GM19043 (cell line): Measurements from ENCODE around the gene PLEKHA7.
A peak's percentile ranks its signal among the peaks of the same experiment; 100 is the strongest.
"Not testable (repeated sequence)": the region's sequence is repeated elsewhere in the genome, so short reads cannot be mapped to it uniquely, and the experiment has no call there.

Experiments used
- ATAC-seq: cut with Tn5 transposase; IDR thresholded peaks from one replicate; pipeline ENCODE4 v1.9.1; 2021; ENCODE audit warnings: low read depth; ENCODE audit not compliant: unreplicated experiment

PLEKHA7 gene

DNA sequence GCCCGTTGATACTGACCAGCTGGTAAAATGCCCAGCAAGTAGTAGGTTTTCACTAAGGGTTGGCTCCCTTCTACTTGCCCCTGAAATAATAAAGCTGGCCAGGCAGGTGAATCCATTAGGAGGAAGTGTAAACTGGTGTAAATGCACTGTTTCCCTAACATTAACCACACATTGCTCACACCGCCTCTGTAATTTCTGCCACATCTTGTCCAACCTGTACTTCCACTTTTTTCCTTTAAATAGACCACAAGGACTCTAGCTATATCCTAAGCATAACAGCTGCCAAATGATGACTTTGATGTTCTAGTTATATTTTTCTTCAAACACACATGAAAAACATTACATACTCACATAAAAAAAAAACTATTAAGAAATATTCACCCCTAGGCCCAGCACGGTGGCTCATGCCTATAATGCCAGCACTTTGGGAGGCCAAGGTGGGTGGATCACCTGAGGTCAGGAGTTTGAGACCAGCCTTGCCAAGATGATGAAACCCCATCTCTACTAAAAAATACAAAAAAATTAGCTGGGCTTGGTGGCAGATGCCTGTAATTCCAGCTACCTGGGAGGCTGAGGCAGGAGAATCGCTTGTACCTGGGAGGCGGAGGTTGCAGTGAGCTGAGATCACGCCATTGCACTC, 95.6 kb downstream of the PLEKHA7 start:
- ATAC-seq = not testable (repeated sequence)

DNA sequence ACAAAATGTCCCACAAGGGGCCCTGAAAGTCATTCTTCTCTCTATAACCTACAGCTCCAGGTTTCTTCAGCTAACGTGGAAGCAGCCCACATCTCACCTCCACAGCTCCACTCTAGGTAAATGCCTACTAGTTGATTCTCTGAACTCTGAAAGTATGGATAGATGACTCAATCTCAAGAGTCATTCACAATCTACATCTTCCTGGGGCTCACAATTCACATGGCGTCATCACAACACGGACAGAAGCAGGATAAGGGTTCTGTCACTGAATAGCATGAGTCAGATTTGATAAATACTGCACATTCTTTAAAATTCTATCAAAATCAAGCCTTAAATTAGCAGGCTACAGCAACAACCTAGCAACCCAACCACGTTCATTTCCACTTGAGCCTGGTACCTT, 96.3 kb downstream of the PLEKHA7 start:
- ATAC-seq = no peak

DNA sequence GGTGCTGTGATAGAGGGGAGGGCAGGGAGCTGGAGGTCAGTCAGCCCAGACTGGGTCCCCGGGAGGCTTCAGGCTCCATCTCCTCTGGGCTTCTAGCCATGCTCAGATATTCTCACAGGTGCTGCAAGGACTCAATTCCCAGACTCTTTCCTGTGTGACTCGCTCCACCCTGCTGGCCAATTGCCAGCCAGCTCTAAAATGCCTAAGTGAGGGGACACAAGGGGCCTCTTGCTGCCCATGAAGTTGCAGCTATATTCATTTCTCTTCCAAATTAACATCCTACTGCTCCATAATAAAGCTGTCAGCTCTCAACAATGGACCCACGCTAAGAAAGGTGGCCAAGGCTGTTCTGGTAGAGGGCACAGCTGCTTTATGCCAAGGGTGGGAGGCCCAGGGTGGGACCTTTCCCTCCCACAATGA, 101.5 kb downstream of the PLEKHA7 start:
- no peak for ATAC-seq

DNA sequence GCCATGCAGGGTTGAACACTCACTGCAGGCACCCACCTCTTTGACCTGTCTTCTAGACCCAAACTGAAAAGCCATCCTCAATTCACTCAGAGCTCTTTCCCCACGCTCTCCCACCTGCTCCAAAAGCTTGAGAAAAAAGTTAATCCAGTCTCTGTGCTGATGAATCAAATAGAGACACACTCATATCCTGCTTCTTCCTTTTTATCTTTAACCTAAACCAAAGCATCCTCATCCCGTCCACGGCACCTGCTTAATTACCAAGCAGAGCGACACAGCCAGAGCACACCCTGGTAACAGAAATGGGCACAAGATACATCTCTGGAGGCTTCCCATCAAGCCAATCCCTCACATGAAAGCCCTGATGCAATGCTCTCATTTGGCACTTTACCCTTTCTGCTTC, 102.6 kb downstream of the PLEKHA7 start:
- no peak for ATAC-seq

DNA sequence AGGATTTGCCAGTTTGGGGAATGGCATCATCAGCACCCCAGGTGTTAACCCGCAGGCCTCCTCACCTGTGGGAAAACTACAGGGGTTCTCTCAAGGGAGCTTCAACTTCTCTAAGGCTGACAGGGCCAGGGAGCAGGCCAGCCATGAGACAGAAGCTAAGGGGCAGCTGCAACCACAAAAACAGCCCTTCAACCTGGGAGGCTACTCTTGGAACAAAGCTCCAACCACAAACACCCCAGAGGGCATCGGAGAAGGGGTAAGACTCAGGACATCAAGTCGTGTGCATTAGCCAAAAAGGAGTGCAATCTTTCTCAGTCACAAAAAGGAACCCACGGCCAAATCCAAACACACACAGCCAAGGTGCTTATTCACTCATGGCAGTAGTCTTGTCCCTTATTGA, 103.0 kb downstream of the PLEKHA7 start:
- ATAC-seq = no peak

DNA sequence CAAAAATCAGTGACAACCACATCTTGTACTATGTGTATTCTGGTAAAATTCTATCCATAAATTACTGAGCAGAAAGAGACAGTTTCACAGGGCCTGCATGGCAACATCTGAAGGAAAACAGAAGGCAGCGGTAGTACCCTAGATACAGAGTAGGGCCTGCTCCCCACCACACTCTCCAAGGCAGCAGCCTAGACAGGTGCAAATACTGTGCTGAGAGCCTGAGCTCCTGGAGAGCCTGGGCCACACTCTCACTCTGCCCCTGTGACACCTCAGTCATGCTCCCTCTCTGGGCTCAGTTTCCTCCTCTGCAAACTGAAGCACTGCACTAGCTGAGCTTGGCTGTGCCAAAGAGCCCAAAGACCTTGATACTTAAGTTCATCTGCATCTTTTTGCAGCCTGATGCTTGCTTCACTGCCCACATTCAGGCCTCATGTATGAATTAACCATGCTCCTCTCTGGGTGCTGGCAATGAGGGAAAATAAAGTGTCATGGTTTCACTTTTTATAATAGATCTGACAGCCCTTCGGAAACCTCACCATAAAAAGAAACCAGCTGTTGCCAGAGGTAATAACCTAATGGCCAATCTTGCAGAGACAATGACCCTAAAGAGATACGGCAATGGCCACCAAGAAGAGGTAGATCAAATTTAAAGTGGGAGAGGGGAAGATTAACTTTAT, 104.7 kb downstream of the PLEKHA7 start:
- peak; percentile 70 for ATAC-seq

DNA sequence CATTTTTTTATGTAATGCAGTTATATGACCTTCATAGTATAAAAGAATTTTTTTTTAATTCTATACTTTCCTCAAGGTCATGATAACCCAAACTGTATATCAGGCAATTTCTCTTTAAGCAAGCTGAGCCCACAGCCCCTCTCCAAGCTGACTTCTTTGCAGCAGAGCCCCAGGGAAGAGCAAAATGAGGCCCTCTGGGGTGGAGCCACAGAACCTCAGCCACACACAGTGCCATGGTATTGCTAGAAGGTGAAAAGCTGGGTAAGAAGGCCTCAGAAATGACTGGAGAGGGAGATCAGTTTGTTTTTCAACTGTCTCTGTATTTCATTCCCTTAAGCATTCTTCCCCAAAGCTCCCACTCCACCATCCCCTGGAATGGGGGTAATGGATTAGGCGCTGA, 108.8 kb downstream of the PLEKHA7 start:
- ATAC-seq = no peak

DNA sequence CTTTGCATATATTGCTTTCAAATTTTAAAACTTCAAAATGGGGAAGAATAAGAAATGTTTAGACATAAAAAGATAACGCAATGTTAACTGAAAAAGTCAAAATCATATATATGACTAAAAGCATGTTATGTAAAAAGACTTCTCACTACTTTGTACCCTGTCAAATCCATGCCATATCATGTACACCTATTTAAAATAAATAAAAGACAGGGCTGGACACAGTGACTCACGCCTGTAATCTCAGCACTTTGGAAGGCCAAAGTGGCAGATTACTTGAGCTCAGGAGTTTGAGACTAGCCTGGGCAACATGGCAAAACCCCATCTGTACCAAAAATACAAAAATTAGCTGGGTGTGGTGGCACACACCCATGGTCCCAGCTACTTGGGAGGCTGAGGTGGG, 109.5 kb downstream of the PLEKHA7 start:
- ATAC-seq = not testable (repeated sequence)

DNA sequence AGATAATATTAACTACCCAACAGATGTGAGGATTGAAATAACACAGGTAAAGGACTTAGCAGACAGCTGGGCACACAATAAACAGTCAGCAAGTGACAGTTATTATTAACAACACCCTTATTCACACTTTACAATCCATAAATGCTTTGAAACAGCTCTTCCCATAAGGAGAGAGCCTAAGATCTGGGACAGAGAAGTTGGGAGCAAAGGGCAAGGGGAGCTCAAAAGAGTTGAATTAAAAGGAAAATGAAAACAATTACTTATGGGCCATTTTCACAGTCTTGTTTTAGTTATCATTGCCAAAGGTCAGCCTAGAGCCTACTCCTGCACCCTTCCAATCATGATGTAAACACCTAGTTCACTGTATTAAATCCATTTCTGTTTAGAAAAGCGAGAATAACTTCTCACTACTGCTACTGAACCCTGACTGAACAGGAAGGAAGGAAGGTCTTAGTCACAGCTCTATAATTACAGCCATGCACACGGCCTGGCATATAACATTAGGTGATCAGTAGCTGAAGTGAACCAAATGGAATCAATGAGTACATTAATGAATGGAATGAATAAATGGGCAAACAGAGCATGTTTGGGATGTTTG, 111.3 kb downstream of the PLEKHA7 start:
- peak; percentile 73 for ATAC-seq

DNA sequence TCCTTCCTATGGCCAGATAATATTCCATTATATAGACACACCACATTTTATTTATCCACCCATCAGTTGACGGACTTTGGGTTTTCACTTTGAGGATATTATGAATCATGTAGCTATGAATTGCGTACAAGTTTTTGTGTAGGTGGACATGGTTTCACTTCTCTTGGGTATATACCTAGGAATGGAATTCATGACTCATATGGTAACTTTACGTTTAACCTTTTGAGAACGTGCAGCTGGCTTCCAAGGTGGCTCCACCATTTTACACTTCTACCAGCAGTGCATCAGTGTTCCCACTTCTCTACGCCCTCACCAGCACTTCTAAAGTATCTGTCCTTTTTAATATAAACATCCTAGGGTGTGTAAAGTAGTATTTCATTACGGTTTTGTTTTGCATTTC, 112.0 kb downstream of the PLEKHA7 start:
- peak; percentile 77 for ATAC-seq

DNA sequence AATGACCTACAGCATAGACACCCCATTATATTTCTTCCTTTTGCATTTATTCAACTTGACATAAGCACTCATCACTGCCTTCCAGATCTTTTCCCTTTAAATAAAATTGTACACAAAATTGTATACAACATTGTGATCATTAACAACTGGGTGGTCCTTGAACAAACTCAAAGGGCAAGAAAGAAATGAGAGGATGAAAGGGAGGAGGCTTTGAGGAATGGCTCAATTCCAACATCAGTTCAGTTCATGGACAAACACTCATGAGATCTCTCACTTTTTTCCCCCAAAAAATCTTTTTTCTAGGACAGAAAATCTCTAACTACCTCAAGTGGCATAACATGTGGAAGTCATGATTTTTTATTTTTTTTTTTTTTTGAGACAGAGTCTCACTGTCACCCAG, 113.7 kb downstream of the PLEKHA7 start:
- ATAC-seq = no peak

DNA sequence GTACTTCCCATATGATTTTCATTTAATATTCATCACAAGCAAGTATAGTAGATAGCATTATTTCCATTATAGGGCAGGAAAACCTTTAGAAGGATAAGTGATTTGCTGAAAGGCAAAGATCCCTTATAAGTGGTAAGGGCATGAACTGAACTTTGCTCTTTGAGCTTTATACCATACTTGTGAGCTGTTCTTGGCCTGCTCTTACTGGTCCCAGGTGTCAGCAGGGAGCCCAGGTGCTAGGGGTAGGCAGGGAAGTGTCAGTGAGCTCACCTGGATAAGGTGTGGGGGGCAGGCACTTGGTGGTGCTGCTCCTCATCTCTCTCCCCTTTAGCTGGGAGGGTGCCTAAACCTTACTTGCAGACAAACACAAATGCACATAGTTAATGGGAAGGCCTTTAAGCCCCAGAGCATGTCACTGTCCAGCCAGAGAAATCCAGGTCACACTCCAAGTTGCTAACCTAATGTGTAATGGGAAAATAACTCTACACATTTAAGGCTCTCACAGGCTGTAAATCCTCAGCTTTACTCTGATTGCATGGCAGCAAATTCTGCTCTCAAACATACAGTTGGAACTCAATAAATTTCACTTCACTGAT, 114.4 kb downstream of the PLEKHA7 start:
- ATAC-seq = no peak

DNA sequence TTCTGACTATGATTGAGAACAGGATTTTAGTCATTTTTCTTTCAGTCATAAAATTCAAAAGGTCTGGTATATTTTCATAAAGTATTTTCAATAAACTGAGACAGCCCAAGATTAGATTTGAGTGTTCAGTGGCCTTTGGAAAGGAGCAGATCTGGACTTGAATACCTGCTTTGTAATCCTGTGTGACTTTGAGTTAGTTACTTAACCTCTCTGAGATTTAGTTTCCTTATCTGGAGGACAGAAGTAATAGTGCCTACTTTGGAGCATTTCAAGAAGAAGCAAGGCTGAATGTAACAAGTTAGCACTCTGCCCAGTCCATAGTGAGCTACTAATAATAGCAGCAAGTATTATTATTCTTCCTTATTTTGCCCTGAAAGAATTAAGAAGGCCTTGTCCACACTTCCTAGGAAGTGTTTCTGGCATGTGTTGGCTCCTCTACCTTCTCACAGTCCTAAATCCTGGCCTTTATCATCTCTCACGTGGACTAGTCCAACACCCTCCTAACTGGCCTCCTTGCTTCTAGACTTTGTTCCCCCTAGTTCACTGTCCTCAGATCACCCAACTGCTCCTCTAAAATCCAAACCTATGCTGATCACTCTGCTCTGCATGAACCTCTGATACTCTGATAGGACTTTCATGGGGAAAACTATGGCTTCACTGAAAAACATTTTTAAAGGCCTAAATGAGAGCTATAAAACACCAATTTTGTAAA, 115.8 kb downstream of the PLEKHA7 start:
- ATAC-seq = no peak

DNA sequence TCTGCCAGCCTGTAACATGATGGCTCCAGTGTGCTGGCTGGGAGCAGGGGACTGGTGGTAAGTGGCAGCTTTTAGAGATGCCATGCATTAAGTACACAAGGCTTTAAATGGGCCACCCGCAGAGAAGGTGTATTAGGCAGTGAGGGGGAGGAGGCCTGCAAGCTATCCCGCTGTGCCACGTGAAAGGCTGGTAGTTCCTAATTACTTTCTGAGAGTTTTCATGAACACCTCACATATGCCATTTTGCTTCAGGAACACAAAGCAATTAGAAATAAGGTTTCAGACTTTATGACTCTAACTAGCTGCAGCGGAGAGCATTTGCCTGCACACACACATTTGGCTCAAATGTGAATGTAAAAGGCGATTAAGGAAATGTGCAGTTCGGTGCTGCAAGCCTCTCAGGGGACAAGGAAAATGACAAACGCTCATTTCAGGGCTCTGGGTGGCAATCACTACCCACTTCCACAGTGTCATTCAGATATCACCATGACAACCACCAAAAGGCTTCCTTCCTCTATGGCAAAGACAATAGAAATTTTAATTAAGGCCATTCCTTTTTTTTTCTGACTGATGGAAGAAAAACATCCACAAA, 116.6 kb downstream of the PLEKHA7 start:
- ATAC-seq = no peak

DNA sequence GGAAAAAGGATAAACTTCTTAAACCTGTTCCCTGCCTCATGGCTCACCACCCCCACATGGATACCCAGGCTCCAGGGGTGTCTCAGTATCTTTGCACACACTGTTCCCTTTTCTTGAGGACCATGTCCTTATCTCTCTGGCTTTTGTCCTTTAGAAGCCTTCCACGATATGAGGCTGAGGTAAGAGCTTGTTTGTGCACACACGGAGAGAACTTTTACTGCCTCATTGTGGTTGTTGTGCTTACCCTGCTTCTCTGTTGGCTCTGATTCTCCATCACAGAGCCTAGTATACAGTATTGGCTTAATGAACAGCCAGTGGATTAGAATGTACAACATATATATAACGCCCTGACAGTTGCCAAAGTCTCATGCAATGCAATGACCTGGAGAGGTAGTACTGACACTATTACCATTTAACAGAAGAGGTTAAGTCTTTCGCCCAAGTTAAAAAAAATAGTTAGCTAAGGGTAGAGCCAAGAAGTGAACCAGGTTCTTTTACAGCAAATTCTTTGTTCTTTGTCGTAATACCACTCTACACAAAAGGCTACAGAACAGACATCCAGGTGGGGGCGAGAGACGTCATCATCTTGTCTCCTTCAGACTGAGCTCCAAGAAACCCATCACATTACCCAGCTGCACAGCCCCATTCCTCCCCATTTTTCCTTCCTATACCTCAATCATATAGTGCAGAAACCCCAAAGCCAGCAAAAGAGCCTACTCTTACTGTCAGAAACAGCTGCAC, 117.3 kb downstream of the PLEKHA7 start:
- ATAC-seq = no peak

DNA sequence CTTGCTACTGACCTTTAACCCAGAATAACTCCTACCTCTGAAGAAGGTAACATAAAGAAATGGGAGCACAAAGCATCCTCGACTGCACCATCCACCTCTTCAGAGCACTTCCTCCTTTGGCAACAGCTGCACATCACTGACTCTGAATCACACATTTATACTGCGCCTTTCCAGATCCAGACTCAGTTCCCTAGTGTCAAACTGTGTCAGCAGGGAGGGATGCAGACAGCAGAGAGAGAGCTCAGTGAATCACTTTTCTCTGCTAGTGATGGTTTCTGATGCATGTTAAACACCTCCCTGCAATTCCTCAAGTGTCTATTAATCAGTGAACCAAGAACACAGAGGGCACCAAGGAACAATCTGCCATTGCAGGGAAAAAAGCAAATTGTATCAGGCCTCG, 118.9 kb downstream of the PLEKHA7 start:
- ATAC-seq = no peak

DNA sequence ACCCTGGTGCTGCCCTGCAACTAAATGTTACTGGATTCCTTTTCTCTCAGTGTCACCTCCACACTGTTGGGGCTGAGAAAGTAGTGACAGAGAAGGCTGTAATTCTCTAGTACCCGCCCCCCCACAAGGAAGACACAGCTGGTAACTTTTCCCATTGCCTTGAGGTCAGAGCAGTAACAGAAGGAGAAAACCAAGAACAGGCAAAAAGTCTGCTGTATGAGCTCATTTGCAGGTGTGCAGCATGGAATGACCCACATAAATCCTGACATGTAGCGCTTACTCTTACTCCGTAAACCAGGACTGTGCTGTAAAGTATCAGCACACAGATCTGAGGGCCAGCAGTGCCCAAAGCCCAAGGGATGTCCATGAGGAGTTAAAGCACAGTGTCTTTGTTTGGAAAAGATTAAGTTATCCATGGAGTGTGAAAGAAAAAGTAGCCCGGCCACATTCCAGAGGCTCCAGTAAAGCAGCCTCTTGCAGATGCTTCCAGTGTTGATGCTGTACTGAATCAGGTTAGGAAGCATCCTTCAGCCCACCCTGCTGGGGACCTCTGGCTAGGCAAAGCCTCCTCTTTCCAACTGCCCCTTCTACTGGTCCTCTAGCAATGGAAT, 120.7 kb downstream of the PLEKHA7 start:
- no peak for ATAC-seq

DNA sequence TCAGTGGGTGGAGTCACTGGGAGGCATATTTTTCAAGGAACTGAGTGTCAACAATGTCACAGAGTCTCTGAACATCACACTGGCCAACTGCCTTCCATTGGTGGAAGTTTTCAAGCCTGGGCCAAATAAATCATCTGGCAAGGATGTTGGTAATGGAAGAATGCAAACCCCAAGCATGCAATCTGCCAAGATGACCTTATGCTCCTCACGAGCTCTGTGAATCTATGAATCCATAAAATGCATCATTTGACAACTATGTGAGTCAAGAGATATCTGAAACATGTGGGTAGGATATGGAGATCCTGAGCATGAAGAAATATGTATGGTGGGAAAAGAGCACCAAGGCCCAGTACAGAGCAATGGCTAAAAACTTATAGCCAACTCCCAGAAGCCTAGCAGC, 122.2 kb downstream of the PLEKHA7 start:
- no peak for ATAC-seq

DNA sequence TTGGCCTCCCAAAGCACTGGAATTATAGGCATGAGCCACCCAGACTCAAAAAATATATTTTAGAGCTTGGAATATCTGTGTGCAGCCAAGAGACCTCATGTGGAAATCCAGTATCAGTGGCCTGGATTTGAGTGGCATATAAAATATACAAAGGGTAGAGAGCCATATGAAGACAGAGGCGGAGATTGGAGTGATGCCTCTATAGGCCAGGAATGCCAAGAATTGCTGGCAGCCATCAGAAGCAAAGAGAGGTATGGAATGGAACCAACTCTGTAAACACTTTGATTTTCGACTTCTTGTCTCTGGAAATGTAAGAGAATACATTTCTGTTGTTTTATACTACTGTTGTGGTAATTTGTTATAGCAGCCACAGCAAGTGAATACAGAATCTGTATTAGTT, 123.0 kb downstream of the PLEKHA7 start:
- ATAC-seq = no peak

DNA sequence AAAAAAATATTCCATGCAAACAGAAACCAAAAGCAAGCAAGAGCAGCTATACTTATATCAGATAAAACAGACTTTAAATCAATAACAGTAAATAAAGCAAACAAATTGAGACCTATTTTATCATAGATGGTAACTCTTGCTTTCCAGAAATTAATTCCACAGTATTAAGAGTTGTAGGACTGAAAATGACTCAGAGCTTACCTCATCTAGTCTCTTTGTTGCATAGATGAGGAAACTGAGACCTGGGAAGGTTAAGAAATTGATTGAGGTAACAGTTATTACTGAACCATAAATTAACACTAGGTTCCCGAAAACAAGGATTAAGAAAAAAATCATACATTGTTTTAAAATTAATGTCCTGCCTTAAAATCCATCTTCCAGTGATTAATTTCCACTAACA, 123.8 kb downstream of the PLEKHA7 start:
- no peak for ATAC-seq
